RCC 7860 (cell line): ENCODE data around the gene DUSP22.
"Not testable (repeated sequence)": the region's sequence is repeated elsewhere in the genome, so short reads cannot be mapped to it uniquely, and the experiment has no call there.

Experiments used
- DNase-seq: peaks from one replicate; pipeline ENCODE4 v3.0.0-alpha.2; 2015; ENCODE audit warnings: low spot score
- FAIRE-seq: peaks from 2 replicates; lab custom pipeline; 2012; peaks lifted over from hg19 to GRCh38; lab: Jason Lieb, UNC

Gene DUSP22, protein sequence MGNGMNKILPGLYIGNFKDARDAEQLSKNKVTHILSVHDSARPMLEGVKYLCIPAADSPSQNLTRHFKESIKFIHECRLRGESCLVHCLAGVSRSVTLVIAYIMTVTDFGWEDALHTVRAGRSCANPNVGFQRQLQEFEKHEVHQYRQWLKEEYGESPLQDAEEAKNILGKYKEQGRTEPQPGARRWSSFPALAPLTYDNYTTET

DNA sequence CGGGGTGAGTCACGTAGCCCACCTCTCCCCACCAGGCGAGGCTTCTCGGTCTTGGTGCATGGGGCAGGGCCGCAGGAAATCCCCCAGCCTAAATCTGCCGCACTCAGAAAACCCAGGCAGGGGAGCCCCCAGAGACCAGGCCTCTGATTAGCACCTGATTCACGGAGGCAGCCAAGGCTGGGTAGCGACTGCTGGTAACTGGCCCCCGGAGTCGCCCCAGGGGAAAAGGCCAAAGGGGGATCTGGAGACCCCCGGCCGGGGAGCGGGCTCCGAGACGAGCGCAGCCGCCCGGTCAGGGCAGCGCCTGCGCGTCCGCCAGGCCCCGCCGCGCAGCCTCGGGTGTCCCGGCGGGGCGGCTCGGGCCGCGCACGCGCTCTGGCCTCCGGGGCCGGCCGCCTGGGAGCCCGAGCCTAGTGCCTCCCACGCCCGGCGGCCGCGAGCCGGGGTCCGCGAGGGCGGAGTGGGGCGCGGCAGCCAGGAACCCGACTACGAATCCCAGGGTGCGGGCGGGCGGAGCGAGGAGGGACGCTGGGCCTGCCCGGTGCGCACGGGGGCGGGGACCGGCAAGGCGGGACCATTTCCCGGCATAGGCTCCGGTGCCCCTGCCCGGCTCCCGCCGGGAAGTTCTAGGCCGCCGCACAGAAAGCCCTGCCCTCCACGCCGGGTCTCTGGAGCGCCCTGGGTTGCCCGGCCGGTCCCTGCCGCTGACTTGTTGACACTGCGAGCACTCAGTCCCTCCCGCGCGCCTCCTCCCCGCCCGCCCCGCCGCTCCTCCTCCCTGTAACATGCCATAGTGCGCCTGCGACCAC lies at the start of gene DUSP22:
TSS of gene DUSP22 (plus strand) at position 791 of the 809 bp plus-strand sequence. CDS start 53 bp downstream, outside the sequence.
- FAIRE-seq (no peak), DNase-seq (peak; percentile 60)

DNA sequence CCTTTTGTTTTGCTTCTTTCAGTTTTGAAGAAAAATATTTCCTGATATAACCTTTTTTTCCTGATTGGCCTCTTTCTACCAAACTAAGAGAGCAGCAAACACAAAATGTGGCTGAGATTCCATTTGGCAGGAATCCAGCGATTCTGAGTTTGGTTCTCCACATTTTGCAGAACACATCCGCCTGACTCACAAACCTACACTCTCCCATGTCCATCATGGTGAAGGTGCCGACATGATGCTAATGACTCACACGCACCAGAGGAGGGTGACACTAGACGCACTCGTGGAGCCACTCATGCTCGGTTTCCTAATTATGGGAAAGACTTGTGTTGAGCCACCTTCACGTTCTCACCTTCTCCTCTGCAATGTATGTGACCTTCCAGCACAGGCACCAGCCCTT lies 45.9 kb upstream of the DUSP22 start:
- no peak for FAIRE-seq
- DNase-seq: no peak

DNA sequence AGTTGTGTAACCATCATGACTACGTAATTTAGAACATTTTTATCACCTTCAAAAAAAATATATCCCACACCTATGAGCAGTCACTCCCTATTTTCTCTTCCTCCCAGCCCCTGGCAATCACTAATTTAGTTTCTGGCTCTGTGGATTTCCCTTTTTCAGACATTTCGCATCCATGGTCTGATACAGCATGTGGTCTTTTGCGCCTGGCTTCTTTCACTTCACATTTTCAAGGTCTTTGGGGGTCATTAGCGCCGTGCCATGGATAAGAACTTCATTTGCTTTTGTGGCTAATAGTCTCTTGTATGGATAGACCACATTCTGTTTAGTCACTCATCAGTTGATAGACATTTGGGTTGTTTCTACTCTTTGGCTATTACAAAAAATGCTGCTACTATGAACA lies 44.9 kb upstream of the DUSP22 start:
- no peak for DNase-seq
- FAIRE-seq: no peak

DNA sequence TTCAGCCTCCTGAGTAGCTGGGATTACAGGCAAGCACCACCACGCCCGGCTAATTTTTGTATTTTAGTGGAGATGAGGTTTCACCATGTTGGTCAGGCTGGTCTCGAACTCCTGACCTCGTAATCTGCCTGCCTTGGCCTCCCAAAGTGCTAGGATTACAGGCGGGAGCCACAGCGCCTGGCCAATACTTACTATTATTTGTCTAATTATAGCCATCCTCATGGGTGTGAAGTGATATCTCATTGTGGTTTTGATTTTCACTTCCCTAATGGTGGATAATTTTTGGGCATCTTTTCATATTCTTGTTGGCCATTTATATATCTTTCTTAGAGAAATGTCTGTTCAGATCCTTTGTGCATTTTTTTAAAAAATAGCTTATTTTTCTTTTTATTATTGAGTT lies 44.2 kb upstream of the DUSP22 start:
- FAIRE-seq, DNase-seq: not testable (repeated sequence)

DNA sequence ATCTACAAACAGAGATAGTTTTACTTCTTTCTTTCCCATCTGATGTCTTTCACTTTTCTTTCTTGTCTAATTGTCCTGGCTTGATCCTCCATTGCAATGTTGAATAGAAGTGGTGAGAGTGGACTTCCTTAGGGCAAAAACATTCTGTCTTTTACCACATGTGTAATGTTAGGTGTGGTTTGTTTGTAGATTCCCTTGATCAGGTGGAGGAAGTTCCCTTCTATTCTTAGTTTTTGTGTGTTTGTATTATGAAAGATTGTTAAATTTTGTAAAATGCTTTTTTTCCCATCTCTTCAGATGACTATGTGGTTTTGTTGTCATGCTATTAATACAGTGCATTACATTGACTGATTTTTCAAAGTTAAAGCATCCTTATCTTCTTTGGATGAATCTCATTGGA lies 41.6 kb upstream of the DUSP22 start:
- FAIRE-seq: no peak

DNA sequence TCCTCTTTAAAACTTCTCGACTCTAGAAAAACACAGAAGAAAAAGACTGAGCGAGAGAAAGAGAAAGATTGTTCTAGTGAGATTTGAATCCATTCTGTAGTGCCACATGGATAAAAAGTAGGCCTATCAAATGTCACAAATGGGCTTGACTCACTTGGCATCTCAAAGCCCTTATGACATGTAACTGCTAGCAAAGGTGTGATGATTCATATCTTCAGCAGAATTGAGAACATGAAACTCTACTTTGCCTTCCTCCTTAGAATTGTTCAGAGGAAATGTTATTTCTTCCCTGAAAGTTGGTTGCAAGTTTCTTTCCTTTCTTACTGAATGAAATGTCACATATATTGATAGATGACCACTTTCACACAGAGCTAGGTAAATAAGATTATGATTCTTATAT lies 40.4 kb upstream of the DUSP22 start:
- DNase-seq: no peak
- FAIRE-seq: no peak

More for the DNA sequence above, 41.6 kb upstream of the DUSP22 start:
- DNase-seq: no peak

DNA sequence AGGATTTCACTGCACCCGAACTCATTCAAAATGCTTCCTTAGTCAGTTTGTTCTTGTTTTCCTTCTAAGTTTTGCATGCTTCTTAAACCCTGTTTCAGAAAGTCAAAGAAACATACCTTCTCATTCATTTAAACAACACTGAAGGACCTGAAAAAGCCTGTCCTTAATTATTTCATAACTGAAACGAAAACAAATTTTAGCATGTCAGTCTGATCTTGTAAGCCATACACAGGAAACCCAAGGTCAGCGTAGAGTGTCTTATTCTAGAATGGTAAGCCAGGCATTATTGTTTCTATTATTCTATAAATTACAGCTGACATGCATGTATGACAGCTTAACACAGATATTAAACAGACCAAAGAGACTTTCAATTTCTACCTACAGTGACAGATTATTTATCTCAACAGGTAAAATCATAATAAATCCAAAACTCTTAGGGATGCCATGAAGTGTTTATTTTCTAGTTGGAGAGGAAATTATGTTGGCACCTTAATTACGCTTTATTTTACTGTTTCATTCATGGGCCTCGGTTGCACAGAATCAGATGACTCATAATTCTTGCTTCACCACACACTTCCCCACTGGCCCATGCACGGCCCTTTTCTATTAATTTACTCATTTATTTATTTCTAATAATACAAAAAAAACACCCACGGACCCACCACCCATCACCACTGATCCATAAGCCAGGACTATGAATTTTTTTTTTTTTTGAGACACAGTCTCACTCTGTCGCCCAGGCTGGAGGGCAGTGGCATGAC lies 39.3 kb upstream of the DUSP22 start:
- DNase-seq (no peak), FAIRE-seq (no peak)

DNA sequence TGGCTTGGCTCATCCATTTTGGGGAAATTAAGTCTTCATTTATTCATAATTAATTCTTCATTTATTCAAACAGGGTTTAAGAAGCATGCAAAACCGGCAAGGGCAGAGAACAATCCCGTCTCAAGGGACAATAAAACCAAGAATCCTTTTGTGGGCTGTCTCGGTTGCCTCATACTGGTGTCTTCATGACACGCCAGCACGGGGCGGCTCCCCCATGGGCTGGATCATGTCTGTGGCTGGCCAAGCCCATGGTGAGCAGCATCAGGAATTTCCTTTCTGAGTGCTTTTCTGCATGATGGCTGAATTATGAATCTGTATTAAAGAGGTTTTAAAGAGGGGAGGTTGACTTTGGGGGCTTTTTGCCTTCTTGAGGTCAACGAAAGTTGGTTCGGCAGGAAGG lies 38.3 kb upstream of the DUSP22 start:
- no peak for FAIRE-seq
- no peak for DNase-seq

DNA sequence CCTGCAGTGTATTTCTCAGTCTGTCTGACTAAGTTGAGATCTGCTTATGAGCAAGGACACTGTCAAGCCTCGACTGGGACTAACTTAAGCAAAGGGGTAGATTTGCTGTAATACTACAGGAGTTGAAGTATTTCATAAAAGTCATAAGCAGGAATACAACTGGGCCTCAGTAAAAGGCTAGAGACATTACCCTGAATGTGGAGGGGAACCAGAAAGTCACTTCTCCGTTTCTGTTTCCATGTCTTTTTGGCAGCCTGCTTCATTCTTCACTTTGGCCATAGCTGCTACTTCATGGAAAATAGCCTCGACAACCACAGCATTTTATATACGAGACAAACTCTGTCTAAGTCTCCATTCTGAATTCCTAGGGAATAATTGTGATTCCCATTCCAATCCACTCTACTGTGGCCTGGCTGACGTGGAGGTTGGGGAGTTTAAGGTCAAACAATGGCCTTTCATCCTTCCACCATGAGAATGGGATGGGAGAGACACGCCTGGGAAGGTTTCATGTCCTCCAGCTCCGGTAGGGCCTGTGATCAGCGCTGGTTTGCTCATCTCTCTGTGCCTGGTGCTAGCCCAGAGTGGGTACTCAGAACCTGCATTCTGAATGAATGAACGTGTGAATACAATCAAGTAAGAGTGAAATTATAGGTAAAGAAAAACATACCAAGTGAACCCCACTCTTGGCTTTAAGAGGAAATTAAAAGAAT lies 37.1 kb upstream of the DUSP22 start:
- DNase-seq: no peak
- FAIRE-seq: no peak

DNA sequence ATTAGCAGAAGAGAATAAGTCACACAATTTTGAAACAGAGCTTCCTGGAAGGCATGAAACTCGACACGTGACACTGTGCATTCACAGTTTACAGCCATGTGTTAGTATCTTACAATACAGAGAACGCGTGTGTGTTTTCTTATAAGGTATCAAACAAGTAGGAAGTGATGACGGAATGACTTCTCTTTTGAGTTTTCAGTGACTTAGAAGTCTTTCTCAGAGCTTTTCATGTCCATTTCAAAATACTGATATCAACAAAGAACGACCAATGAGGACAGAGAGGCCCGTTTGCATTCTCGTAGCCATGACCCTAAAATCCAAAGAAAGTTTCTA lies 36.6 kb upstream of the DUSP22 start:
- DNase-seq: no peak
- FAIRE-seq: no peak

DNA sequence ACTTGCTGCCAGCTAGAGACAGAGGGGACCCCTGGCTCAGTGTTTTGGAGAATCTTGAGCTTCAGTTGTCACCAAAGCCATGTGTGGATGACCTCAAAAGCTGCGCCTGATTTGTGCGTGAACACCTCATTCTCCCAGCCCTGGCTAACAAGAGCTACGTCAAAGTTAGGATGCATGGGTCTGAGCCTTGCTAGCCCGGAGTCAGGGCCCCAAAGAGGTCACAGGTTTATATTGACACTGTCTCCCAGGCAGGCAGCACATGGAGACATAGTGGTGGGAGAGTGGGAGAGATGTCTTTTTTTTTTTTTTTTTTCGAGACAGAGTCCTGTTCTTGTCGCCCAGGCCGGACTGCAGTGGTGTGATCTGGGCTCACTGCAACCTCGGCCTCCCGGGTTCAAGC lies 36.1 kb upstream of the DUSP22 start:
- no peak for FAIRE-seq
- DNase-seq: no peak

DNA sequence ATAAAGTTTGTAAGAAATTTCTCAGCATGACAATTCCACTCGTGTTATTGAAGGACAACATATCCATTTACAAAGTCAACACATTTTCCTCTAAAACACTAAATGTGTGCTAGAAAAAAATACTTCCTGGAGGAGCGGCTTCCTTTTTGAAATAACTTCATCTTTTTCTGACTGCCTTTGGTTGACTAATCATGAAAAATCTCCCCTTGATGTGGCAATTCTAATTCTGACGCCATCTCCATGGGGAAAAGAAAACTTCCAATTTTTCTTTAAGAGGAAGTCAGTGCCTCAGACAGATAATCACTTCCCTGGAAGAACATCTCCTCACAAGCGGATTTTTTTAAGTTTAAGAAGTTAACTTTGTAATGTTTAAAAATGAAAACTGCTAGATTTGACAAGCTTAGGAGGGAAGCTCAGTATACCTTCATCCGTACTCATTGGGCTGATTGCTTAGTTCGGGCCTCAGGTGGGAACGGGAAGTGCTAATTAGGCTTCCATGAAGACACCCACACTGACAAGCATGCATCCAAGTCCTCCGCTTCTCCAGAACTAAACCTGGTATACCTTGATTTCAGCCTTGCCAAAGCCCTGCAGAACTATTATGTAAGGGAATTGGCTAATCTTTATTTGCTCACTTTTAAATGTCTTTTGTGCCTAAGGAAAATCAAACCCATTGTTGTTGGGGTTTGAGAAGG lies 35.1 kb upstream of the DUSP22 start:
- no peak for FAIRE-seq
- no peak for DNase-seq

DNA sequence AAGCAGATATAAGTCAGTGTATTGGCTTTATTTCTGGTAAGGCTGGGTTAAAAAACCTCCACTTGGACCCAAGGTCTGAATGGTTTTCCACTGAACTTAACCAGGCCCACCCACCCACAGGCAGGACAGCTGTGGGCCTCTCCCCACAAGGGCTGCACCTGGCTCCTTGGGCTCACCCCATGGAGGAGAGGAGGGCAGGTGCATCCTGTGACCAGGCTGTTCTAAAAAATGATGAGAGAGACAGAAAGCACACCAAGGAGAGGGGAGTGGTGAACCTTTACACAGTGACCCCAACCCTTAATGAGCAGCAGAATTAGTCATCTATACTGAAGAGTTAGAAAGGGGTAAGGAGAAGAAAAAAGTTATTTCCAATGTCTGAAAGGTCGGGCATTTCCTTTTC lies 34.5 kb upstream of the DUSP22 start:
- no peak for FAIRE-seq

DNA sequence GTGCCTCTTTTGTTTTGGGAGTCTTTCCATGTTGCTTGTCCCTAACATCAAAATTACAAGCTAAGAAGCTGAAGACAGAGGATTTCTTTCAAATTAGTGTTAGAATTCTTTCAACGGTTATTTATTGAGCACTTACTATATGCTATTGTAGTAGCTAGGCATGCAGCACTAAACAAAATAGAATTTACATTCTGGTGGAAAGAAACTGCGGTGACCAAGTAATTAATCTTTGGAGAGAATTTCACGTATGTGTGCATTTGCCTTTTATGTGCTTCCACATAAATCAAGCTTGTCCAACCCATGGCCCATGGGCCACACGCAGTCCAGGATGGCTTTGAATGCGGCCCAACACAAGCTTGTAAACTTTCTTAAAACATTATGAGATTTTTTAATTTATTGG lies 33.0 kb upstream of the DUSP22 start:
- FAIRE-seq (no peak), DNase-seq (no peak)

More for the DNA sequence above, 34.5 kb upstream of the DUSP22 start:
- DNase-seq: no peak

DNA sequence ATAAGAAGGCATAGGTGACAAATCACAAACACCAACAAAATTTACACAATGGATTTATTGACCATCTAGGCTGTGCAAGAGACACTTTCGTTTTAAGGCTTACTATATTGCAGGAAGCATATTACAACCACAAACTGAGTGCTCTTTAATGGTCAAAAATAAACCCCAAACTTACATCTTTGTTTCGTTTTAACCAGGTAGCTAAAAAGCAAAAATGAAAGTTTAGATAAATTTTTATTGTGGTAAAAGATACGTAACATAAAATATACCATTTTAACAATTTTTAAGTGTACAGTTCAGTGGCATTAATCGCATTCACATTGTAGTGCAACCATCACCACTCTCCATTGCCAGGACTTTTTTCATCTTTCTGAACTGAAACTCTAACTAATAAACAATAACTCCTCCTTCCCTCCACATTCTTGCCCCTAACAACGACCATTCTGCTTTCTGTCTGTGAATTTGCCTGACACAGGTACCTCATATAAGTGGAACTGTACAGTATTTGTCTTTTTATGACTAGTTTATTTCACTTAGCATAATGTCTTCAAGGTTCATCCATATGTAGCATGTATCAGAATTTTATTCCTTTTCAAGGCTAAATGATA lies 32.3 kb upstream of the DUSP22 start:
- DNase-seq (no peak), FAIRE-seq (no peak)

DNA sequence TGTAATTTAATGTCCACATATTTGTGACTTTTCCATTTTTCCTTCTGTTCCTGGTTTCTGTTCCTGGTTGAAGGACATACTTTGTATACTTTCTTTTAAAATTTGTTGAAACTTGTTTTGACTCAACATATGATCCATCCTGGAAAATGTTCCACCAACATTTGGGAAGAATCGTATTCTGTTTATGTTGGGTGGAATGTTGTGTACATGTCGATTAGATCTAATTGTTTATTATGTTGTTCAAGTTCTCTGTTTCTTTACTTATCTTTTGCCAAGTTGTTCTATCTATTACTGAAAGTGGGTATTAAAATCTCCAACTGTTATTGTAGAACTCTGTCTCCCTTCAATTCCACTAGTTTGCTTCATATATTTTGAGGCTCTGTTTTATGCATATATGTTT lies 27.7 kb upstream of the DUSP22 start:
- DNase-seq: no peak
- FAIRE-seq: no peak

DNA sequence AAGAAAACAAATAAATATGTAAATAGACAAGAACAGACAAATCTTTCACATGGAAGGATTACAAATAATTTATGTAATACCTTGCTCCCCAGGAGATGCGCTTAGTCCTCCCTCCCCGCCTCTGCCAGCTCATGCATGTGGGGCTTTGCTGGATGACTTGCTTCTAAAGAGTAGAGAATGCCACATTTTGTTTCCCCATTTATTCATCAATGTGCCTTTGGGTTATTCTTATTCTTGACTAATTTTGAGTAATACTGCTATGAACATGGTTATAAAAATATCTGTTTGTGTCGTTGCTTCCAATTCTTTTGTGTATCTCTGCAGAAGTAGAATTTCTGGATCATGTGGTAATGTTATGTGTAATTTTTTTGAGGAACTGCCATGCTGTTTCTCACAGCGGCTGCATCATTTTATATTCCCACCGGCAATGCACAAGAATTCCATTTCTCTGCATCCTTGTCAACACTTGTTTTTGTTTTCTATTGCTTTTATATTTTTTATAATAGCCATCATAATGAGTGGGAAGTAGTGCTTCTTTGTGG lies 23.8 kb upstream of the DUSP22 start:
- DNase-seq (no peak), FAIRE-seq (no peak)

DNA sequence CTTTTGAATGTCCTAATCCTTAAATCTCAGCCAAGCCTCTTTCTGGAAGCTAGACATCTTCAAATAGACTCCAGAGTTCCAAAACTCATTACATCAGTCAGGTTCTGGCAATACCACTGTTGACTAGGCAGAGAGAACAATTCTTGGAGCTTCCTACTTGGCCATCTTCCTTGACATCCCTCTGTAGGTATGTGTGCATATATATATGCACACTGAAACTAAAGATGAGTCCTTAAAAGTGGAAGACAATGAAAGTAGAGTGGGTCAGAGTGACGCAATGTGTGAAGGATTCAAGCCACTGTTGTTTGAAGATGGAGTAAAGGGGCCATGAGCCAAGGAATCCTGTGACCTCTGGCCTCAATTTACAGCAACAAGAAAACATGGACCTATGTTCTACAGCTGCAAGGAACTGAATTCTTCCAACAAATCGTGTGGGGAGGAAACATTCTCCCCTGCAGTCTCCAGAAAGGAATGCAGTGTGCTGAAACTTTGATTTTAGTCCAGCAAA lies 18.7 kb upstream of the DUSP22 start:
- DNase-seq (no peak), FAIRE-seq (no peak)

DNA sequence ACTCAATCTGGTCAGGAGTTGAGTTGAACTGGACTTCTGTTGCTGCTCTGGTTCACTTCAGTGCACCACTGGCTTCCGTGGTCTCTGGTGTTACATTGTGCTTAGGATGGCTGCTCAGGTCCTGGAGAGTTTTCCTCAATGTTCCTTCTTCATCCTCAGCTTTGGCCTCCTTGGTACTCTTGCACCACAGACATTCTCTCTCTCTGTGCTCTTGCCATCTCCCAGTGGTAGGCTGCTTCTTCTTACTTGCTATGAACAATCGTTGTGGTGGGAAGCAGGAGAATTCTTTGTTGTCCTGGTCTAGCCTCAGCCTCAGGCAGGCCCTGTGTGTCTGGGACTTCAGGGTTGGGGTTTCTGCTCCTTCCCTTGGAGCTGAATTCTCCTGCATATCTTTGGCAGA lies 14.5 kb upstream of the DUSP22 start:
- FAIRE-seq (no peak), DNase-seq (no peak)

DNA sequence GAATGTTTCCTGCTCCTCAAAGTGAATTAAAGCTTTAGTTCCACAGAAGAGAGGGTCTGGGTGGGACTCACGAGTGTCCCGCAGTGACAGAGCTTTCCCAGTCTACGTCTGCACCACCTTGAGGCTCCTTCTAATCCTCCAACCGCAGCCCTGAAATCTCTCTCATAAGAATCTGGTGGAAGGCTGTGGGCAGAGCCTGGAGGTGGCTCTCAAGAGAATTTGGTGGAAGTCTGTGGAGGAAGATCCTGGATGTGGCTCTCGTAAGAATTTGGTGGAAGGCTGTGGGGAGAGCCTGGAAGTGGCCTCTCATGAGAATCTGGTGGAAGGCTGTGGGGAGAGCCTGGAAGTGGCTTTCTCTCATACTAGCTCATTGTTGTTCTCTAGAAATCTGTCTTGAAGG lies 13.8 kb upstream of the DUSP22 start:
- DNase-seq (no peak), FAIRE-seq (no peak)
